Cardiac muscle cell (in vitro differentiated cells and primary cell): ENCODE measurements around the gene TMPRSS13. TPM values are rescaled to one million over a fixed set of nuclear protein-coding genes. Genes with fewer than 3 reads are reported as not detected.

ENCODE experiments used
- DNase-seq, 2 donors: peaks; one replicate each; pipeline versions ENCODE4 v3.0.0 to v3.0.0-alpha.2; 2010 to 2017; ENCODE audit warnings: low read depth in 1 of 2, low spot score in 1 of 2
- H3K27ac ChIP-seq: fragments of 200-600 bp; sonication (generic); 2 replicates; pipeline ENCODE4 v1.5.1; 2016
- H3K27me3 ChIP-seq: fragments of 200-600 bp; sonication (generic); 2 replicates; pipeline ENCODE4 v1.6.0; 2016; ENCODE audit warnings: control low read depth
- H3K36me3 ChIP-seq: fragments of 200-600 bp; sonication (generic); 2 replicates; pipeline ENCODE4 v1.5.1; 2016; ENCODE audit warnings: control low read depth
- H3K4me1 ChIP-seq: fragments of 200-600 bp; sonication (generic); 2 replicates; pipeline ENCODE4 v1.8.1; 2017; ENCODE audit warnings: low read depth, mild to moderate bottlenecking, mixed run types
- H3K4me3 ChIP-seq: fragments of 200-600 bp; sonication (generic); 2 replicates; pipeline ENCODE4 v1.5.1; 2016; ENCODE audit warnings: mild to moderate bottlenecking
- H3K9me3 ChIP-seq: fragments of 200-600 bp; sonication (generic); 2 replicates; pipeline ENCODE4 v1.5.1; 2017; ENCODE audit warnings: low read depth, mild to moderate bottlenecking, control low read depth
- polyA plus RNA-seq: library from polyadenylated mRNA; unstranded; fragments of >200 nt; fragmentation: Nextera tagmentation; extraction: Ambion mirVana; gene quantifications from 2 replicates; pipeline ENCODE4 v1.2.1, GENCODE V29; 2016
- total RNA-seq: library from RNA; depleted of rRNA; stranded (reverse); fragments of >200 nt; gene quantifications from 2 replicates; pipeline ENCODE4 v1.2.3, GENCODE V29; 2016
- TF ChIP-seq, protein P1 (sequence below): IDR thresholded peaks from 2 replicates; pipeline ENCODE4 v1.5.1; 2012; ENCODE audit warnings: low read depth, mild to moderate bottlenecking, low read length

Gene TMPRSS13
- total and polyA plus RNA-seq, 2 experiments from 2014 or later, result 0.40 to 0.66 TPM

DNA sequence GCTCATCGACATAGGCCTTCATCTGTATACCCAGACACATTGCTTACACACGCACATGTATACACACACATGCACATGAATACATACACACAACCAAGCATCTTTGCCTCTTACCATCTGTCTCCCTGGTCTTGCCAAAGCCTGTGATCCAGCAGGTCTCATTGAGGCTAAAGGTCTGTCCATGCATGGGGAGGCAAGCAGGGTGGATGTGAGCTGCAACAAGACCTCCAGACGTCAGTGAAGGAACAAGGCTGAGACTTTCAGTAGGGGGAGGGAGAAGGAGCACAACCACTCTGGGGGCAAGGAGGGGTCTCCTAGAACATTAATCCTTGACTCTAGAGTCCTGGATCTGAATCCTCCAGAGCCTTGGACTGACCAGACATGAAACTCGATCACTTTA is 23.7 kb downstream of the TMPRSS13 start:
- TF ChIP-seq, protein P1, sequence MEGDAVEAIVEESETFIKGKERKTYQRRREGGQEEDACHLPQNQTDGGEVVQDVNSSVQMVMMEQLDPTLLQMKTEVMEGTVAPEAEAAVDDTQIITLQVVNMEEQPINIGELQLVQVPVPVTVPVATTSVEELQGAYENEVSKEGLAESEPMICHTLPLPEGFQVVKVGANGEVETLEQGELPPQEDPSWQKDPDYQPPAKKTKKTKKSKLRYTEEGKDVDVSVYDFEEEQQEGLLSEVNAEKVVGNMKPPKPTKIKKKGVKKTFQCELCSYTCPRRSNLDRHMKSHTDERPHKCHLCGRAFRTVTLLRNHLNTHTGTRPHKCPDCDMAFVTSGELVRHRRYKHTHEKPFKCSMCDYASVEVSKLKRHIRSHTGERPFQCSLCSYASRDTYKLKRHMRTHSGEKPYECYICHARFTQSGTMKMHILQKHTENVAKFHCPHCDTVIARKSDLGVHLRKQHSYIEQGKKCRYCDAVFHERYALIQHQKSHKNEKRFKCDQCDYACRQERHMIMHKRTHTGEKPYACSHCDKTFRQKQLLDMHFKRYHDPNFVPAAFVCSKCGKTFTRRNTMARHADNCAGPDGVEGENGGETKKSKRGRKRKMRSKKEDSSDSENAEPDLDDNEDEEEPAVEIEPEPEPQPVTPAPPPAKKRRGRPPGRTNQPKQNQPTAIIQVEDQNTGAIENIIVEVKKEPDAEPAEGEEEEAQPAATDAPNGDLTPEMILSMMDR, result no peak
- no peak for DNase-seq

DNA sequence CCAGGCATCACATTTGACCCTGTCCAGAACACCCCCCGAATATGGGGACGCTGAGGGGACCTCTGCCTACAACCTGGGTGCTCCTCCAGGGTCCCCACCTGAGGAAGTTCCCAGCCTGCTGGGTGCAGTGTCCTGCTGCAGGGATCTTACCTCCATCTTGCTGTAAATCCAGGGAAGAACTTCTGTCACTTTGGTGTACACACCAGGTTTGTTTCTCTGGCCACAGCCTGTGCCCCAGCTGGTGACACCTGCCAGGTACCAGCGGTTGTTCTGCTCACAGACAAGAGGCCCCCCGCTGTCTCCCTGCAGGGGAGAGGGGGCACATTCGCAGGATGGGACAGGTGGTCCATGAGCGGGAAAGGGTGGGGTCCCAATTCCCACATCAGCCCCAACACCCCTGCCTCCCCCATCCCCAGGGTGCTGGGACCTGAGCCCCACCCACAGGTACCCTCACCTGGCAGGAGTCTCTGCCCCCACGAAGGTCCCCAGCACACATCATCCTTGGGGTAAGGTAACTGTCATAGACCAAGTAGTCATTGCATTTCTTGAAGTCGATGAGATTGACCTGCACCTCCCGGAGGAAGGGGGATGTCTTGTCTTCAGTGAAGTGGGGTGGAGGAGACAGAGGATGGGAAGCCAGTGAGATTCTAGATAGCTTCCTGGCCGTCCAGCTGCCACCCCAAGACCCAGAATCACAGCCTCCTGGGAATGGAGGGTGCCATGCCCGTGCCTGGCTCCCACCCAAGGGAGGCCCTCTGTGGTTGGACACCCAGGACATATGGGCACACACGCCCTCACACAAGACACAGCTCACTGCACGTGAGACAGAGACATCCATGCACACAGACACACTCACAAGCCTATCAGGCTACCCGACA is 25.5 kb downstream of the TMPRSS13 start:
- TF ChIP-seq, protein P1, result no peak
- Histone ChIP-seq H3K4me3 (no peak overlapping the region), H3K27me3 (peaks cover 5% of the 10 kb centered on the region), H3K36me3 (no peaks in the 10 kb centered on the region), H3K4me1 (peaks cover 14% of the 10 kb centered on the region), H3K9me3 (no peaks in the 10 kb centered on the region), H3K27ac (no peak overlapping the region)
- no peak for DNase-seq

More for the DNA sequence above, 23.7 kb downstream of the TMPRSS13 start:
- Histone ChIP-seq H3K27ac (no peak overlapping the region), H3K36me3 (no peaks in the 10 kb centered on the region), H3K27me3 (no peaks in the 10 kb centered on the region), H3K9me3 (no peaks in the 10 kb centered on the region), H3K4me1 (peaks cover 29% of the 10 kb centered on the region), H3K4me3 (no peak overlapping the region)

DNA sequence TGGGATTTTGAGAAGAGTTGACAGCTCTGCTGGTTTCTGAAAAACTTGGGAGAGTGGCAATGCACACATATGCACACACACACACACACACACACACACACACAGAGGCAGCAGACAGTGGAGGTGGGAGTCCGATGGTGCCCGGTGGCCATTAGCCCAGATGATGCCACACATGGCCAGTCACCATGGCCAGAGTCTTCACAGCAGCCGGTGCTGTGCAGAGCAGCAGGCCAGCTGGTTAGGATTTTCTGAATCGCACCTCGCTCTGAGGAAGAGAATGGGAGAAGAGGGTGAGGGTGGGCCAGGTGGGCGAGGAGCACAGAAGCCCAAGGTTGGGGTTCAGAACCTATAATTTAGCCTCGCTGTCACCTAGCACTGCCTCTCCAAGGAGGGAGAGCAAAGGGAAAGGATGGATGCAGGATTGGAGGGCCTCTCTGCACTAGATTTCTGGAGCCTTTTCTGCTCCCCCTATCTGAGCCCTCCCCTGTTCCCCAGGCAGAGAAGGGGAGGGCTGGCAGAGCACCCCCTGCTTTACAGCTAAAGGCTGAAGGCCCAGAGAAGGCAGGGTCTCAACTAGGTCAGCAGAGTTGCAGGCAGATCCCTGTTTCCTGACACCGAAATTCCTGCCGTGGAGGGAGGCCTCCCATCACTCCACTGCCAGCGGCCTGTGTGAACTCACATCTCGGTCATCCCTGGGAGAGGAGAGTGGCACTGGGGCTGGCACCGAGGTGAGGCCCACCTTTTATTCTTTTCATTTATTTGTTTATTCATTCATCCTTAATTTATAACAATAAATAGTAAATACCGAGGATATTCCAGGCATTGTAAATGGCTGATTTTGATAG is 27.0 kb downstream of the TMPRSS13 start:
- no peak overlapping the region for H3K4me3 ChIP-seq
- H3K27me3 ChIP-seq, result peaks cover 6% of the 10 kb centered on the region
- no peak overlapping the region for H3K27ac ChIP-seq
- no peaks in the 10 kb centered on the region for H3K4me1 ChIP-seq
- DNase-seq, result no peak
- TF ChIP-seq, protein P1, result no peak
- no peaks in the 10 kb centered on the region for H3K36me3 ChIP-seq
- H3K9me3 ChIP-seq, result no peaks in the 10 kb centered on the region

DNA sequence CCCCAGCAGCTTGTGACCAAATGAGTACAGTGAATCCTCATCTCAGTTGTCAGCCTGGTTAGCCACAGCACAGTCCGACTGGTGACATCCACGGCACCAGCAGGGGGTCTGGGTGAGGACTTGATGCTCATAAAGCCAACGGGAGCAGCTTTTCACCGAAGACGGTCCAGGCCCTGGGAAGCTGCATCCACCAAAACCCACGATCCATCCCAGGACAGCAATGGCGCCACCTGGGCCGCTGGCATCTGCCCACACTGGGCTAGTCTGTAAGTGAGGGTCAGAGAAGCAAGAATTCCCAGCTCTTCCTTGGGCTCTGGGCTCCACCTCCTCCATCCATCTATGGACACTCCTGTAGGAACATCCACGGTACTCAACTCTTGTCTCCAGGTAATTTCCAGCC is 27.6 kb downstream of the TMPRSS13 start:
- Histone ChIP-seq H3K4me1 (no peaks in the 10 kb centered on the region), H3K4me3 (no peak overlapping the region), H3K27me3 (peaks cover 6% of the 10 kb centered on the region), H3K27ac (no peak overlapping the region), H3K9me3 (no peaks in the 10 kb centered on the region), H3K36me3 (no peaks in the 10 kb centered on the region)
- no peak for DNase-seq
- TF ChIP-seq, protein P1, result no peak

DNA sequence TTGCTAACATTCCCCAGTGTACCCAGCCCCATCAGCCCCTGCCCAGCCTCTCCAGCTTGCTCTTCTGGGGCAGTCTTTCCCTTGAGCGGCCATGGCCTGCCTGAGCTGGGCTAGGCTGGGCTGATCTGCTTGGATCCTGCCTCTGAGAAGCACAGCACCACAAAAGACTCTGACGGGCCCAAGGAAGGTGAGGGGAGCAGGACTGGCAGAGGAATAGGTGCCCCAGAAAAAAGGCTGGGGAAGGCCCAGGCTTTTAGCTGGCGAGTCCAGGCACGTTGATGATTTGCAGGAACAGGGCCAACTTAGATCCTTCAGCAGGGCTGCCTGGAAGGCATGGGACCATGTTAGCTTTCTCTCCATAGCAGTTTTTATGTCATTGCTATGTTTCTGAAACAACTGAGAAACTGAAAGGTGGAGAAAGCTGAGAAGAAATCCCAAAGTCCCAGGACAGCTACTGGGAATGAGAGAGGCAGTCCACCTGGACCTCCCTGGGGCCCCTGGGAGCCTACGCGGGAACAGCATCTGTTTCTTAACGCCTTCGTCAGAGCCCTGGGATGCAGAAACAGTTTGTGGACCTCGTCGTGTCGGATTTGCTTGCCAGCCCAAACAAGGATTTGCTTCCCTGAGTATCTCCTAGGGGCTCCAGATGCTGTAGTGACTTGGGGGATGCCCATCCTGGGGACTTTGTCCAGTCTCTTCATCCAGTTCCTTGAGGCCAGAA is 28.3 kb downstream of the TMPRSS13 start:
- Histone ChIP-seq H3K9me3 (no peaks in the 10 kb centered on the region), H3K36me3 (no peaks in the 10 kb centered on the region), H3K27ac (no peak overlapping the region), H3K27me3 (peaks cover 6% of the 10 kb centered on the region), H3K4me3 (no peak overlapping the region), H3K4me1 (no peaks in the 10 kb centered on the region)
- TF ChIP-seq, protein P1, result no peak
- DNase-seq, result no peak
